Neural crest cell (in vitro differentiated cells): ENCODE results near the gene MYO5A. TPM values are rescaled to one million over a fixed set of nuclear protein-coding genes. Genes with fewer than 3 reads are reported as not detected.

Source experiments
- DNase-seq: peaks from one replicate; pipeline ENCODE4 v3.0.0; 2021; ENCODE audit warnings: low read depth, mixed read lengths, low spot score
- H3K27ac Mint-ChIP-seq: one replicate; pipeline ENCODE4 v1.8.0; 2021; ENCODE audit warnings: mild to moderate bottlenecking, mixed read lengths; ENCODE audit not compliant: unreplicated experiment
- H3K27me3 Mint-ChIP-seq: 2 replicates; pipeline ENCODE4 v1.8.0; 2021; ENCODE audit warnings: low read depth, mild to moderate bottlenecking, mixed read lengths
- H3K36me3 Mint-ChIP-seq: 2 replicates; pipeline ENCODE4 v1.8.0; 2021; ENCODE audit warnings: low read depth, mild to moderate bottlenecking, mixed read lengths
- H3K4me1 Mint-ChIP-seq: 2 replicates; pipeline ENCODE4 v1.8.0; 2021; ENCODE audit warnings: mixed read lengths
- H3K4me3 Mint-ChIP-seq: one replicate; pipeline ENCODE4 v1.8.0; 2021; ENCODE audit warnings: mild to moderate bottlenecking, mixed read lengths
- H3K9me3 Mint-ChIP-seq: 2 replicates; pipeline ENCODE4 v1.8.0; 2021; ENCODE audit warnings: mixed read lengths
- total RNA-seq: library from RNA; stranded (reverse); gene quantifications from 2 replicates; pipeline ENCODE4 v1.2.1, GENCODE V29; 2021
- TF ChIP-seq, protein P1 (sequence below): fragments of 200-600 bp; sonication (generic); conservative IDR thresholded peaks from 2 replicates; pipeline ENCODE4 v1.5.0; 2021; ENCODE audit warnings: antibody characterized with exemption, mild to moderate bottlenecking

MYO5A gene
- total RNA-seq, 1 donor from 2014 or later: 29.1 TPM

DNA sequence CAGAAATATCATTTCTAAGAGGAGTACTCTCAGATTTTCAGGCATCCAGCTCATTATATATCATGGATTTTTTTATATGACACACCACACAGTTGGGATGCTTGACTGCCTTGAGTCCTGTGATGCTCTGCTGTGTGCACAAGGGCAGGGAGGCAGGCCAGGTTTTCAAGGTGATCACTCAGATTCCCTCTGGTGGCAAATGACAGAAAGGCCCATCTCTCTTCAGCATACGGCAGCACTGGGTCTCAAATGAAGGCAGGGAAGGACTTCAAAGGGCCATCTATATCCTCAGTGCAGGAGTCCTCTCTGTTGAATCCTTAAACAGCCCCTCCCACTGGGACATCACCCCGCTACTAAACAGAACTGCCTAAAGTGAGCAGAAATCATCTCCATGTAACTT, 178.3 kb downstream of the MYO5A start:
- no peaks in the 10 kb centered on the region for H3K4me1 Mint-ChIP-seq
- DNase-seq: no peak

DNA sequence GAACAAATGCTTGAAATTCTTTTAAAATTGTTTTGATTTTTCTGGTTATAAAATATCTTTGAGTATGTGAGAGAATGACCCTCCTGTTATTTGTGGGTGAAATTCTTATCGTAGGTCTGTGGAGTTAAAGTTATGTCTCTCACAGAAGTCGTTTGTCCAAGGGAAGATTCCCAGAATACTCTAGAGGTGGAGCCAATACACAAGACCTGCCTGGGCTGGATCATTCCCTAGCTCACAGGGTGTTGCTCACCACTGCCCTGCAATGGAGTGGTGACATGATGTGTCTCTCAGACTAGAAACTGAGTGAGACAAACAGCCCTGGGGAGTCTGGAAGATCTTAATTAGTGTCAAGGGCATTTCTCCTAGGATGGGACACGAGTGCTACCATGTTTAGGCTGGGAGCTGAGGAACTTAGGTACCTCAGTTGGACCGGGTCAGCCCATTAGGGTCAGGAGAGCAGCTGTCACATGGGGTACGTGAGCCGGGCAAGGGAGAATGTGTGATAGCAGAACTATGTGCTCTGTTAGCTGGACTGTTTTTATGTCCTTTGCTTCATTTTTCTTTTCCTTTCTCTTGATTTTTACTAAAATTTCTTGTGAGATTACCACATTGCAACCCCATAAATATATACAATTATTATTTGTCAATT, 179.5 kb downstream of the MYO5A start:
- no peak overlapping the region for H3K4me3 Mint-ChIP-seq

More for the DNA sequence above, 178.3 kb downstream of the MYO5A start:
- Mint-ChIP-seq H3K9me3 (no peaks in the 10 kb centered on the region), H3K36me3 (peaks cover 27% of the 10 kb centered on the region), H3K27me3 (no peaks in the 10 kb centered on the region), H3K27ac (no peak overlapping the region), H3K4me3 (no peak overlapping the region)
- TF ChIP-seq, protein P1, sequence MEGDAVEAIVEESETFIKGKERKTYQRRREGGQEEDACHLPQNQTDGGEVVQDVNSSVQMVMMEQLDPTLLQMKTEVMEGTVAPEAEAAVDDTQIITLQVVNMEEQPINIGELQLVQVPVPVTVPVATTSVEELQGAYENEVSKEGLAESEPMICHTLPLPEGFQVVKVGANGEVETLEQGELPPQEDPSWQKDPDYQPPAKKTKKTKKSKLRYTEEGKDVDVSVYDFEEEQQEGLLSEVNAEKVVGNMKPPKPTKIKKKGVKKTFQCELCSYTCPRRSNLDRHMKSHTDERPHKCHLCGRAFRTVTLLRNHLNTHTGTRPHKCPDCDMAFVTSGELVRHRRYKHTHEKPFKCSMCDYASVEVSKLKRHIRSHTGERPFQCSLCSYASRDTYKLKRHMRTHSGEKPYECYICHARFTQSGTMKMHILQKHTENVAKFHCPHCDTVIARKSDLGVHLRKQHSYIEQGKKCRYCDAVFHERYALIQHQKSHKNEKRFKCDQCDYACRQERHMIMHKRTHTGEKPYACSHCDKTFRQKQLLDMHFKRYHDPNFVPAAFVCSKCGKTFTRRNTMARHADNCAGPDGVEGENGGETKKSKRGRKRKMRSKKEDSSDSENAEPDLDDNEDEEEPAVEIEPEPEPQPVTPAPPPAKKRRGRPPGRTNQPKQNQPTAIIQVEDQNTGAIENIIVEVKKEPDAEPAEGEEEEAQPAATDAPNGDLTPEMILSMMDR: no peak

DNA sequence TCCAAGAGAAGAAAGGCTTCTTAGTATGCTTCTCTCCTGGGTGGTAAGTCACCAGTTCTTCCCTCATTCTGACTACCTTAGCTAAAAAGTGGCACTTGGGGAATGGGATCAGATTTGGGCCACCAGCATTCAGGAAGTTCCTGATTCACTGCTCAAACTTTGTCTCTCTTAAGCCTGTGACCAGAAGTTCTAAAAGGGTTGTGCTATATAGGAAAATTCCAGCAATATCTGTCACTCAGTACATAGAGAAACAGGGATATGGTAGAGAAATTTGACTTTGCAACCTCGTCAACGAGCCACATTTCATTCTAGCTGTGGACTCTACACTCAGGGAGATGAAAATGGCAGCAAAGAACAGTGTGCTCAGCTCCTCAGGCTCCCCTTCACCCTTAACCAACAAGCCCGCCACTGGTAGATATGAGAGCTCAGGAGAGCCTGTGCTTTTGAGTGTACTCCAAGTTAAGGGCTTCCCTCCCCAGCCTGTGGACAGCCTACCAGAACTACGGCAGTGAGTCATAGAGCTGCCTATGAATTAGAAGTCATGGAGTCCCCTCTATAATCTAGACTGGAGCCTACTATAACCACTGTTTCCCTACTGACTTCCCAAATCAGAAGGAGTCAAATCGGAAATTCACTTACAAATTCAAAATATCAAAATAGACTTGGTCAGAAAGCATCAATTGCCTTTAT, 180.5 kb downstream of the MYO5A start:
- no peak for DNase-seq
- peaks cover 25% of the 10 kb centered on the region for H3K36me3 Mint-ChIP-seq
- H3K27me3 Mint-ChIP-seq: no peaks in the 10 kb centered on the region
- H3K4me3 Mint-ChIP-seq: no peak overlapping the region
- no peaks in the 10 kb centered on the region for H3K4me1 Mint-ChIP-seq
- TF ChIP-seq, protein P1: no peak
- no peak overlapping the region for H3K27ac Mint-ChIP-seq
- no peaks in the 10 kb centered on the region for H3K9me3 Mint-ChIP-seq

More for the DNA sequence above, 179.5 kb downstream of the MYO5A start:
- no peaks in the 10 kb centered on the region for H3K27me3 Mint-ChIP-seq
- H3K4me1 Mint-ChIP-seq: no peaks in the 10 kb centered on the region
- H3K36me3 Mint-ChIP-seq: peaks cover 27% of the 10 kb centered on the region
- no peaks in the 10 kb centered on the region for H3K9me3 Mint-ChIP-seq
- H3K27ac Mint-ChIP-seq: no peak overlapping the region
- TF ChIP-seq, protein P1: no peak
- no peak for DNase-seq

DNA sequence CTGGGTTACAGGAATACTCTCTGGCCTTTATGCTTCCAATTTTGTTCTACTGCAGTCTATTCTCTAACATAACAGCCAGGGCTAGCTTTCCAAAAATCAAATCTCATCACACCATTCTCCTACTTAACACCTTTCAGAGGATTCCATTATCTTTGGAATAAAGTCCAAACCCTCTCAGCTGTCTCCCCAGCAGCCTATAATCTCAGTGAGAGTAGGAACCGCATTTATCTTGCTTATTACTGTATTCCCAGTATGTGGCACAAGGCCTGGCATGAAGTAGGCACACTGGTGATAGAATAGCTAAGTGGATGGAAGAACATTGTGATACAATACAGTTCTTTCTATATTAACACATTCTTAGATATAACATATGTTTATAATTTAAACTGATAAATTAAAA, 184.1 kb downstream of the MYO5A start:
- no peak overlapping the region for H3K27ac Mint-ChIP-seq
- peaks cover 8% of the 10 kb centered on the region for H3K36me3 Mint-ChIP-seq
- TF ChIP-seq, protein P1: no peak
- DNase-seq: no peak
- H3K4me3 Mint-ChIP-seq: no peak overlapping the region
- H3K9me3 Mint-ChIP-seq: no peaks in the 10 kb centered on the region
- H3K27me3 Mint-ChIP-seq: no peaks in the 10 kb centered on the region
- no peaks in the 10 kb centered on the region for H3K4me1 Mint-ChIP-seq

DNA sequence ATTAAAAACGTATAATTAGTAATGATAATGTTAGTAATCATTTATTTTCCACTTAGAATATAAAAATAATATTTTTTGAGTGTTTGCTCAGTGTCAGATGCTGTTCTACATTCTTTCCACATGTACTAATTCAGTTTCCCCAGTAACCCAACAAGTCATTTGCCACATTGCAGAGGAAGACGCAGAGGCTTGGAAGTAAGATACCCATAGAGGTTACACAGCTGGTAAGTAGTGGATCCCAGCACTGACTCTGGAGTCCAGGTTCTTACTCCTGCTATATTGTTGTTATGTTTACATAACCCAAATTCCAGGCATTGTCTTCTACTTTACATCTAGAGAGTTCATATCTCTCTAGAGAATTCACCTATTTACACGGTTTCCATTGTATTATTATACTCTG, 184.8 kb downstream of the MYO5A start:
- H3K27me3 Mint-ChIP-seq: no peaks in the 10 kb centered on the region
- TF ChIP-seq, protein P1: no peak
- H3K4me3 Mint-ChIP-seq: no peak overlapping the region
- no peak for DNase-seq
- peaks cover 4% of the 10 kb centered on the region for H3K36me3 Mint-ChIP-seq
- H3K4me1 Mint-ChIP-seq: no peaks in the 10 kb centered on the region
- no peaks in the 10 kb centered on the region for H3K9me3 Mint-ChIP-seq
- H3K27ac Mint-ChIP-seq: no peak overlapping the region
